ENCODE data around the gene ADD2.

- TF ChIP-seq POLR2A (IDR thresholded peaks at IDR 0.05) (no peak), CTCF (IDR thresholded peaks at IDR 0.05) (no peak), POLR2AphosphoS5 (IDR thresholded peaks at IDR 0.05; ENCODE audit: insufficient read depth in 1 of 2, low read depth in 1 of 2) (no peak)
These were observed 10.7 kb upstream of the ADD2 start for GRCh38 chr2:70778676-70779075.
